Thoracic aorta (tissue), 2 donors: ENCODE data around the gene DDAH1. TPM values are rescaled to one million over a fixed set of nuclear protein-coding genes. Genes with fewer than 3 reads are reported as not detected.

Experiments used
- ATAC-seq: fragments of 150-250 bp; one replicate; pipeline ENCODE4 v1.8.0; 2017; ENCODE audit warnings: low read depth; ENCODE audit not compliant: insufficient number of reproducible peaks, low FRiP score
- DNase-seq: peaks from one replicate; pipeline ENCODE4 v3.0.0-alpha.2; 2020; ENCODE audit warnings: low spot score
- H3K27ac ChIP-seq, 2 donors: fragments of 200-600 bp; sonication (generic); 1 replicate in 1 of 2; 2 replicates in 1 of 2; pipeline ENCODE4 v1.5.1; 2016; ENCODE audit warnings: mild to moderate bottlenecking in 2 of 2, moderate library complexity in 2 of 2
- H3K27me3 ChIP-seq: fragments of 200-600 bp; sonication (generic); replicated peaks from 2 replicates; pipeline ENCODE4 v1.6.0; 2016; ENCODE audit warnings: mild to moderate bottlenecking; ENCODE audit not compliant: insufficient read depth
- H3K36me3 ChIP-seq: fragments of 200-600 bp; sonication (generic); one replicate; pipeline ENCODE4 v1.5.1; 2016
- H3K4me1 ChIP-seq, 2 donors: fragments of 200-600 bp; sonication (generic); 1 replicate in 1 of 2; 2 replicates in 1 of 2; pipeline versions ENCODE4 v1.5.1 to v1.6.0; 2016; ENCODE audit warnings: low read depth in 2 of 2, mild to moderate bottlenecking in 1 of 2; ENCODE audit not compliant: control insufficient read depth in 1 of 2
- H3K4me3 ChIP-seq: fragments of 200-600 bp; sonication (generic); 2 replicates; pipeline ENCODE4 v1.5.1; 2016; ENCODE audit warnings: mild to moderate bottlenecking
- H3K9me3 ChIP-seq: fragments of 200-600 bp; sonication (generic); 2 replicates; pipeline ENCODE4 v1.5.1; 2016
- CTCF ChIP-seq: fragments of 200-600 bp; sonication (generic); IDR thresholded peaks from one replicate; pipeline ENCODE4 v1.5.1; 2019; ENCODE audit warnings: antibody characterized with exemption
- total RNA-seq, 2 donors: library from RNA; depleted of rRNA; stranded (reverse); fragments of >200 nt; gene quantifications; one replicate each; pipeline versions ENCODE4 v1.1.0 to v1.2.3, GENCODE V29; 2016

DDAH1 gene
- total RNA-seq, 2 donors from 2014 or later = 30.5 to 55.4 TPM

GRCh38 chr1:85376356-85376755 lies 88.6 kb downstream of the DDAH1 start:
- TF ChIP-seq CTCF = no peak
- DNase-seq (no peak), ATAC-seq (no peak)
- H3K27ac ChIP-seq = peak overlapping the region in 1 of 2 donors; percentile 29
- peaks cover 17 to 42% of the 10 kb centered on the region in 2 donors for H3K4me1 ChIP-seq
- H3K9me3 ChIP-seq = no peaks in the 10 kb centered on the region
- H3K27me3 ChIP-seq = no peaks in the 10 kb centered on the region
- H3K4me3 ChIP-seq = no peak overlapping the region
- H3K36me3 ChIP-seq = no peaks in the 10 kb centered on the region

GRCh38 chr1:85375493-85375892 lies 89.5 kb downstream of the DDAH1 start:
- no peaks in the 10 kb centered on the region for H3K9me3 ChIP-seq
- no peak overlapping the region for H3K4me3 ChIP-seq
- no peak for TF ChIP-seq CTCF
- DNase-seq (no peak), ATAC-seq (no peak)
- H3K36me3 ChIP-seq = no peaks in the 10 kb centered on the region
- H3K27me3 ChIP-seq = no peaks in the 10 kb centered on the region
- H3K4me1 ChIP-seq = peaks cover 17 to 42% of the 10 kb centered on the region in 2 donors
- peak overlapping the region in 1 of 2 donors; percentile 29 for H3K27ac ChIP-seq

GRCh38 chr1:85374160-85374559 lies 90.8 kb downstream of the DDAH1 start:
- no peaks in the 10 kb centered on the region for H3K9me3 ChIP-seq
- no peak overlapping the region for H3K27ac ChIP-seq
- H3K4me1 ChIP-seq = peaks cover 17 to 42% of the 10 kb centered on the region in 2 donors
- H3K36me3 ChIP-seq = no peaks in the 10 kb centered on the region
- DNase-seq = no peak
- no peak for ATAC-seq
- no peak for TF ChIP-seq CTCF
- H3K27me3 ChIP-seq = no peaks in the 10 kb centered on the region
- no peak overlapping the region for H3K4me3 ChIP-seq

GRCh38 chr1:85373378-85373708 lies 91.6 kb downstream of the DDAH1 start:
- H3K4me1 ChIP-seq = peaks cover 22 to 49% of the 10 kb centered on the region in 2 donors
- no peak overlapping the region for H3K27ac ChIP-seq
- no peaks in the 10 kb centered on the region for H3K36me3 ChIP-seq
- no peak for TF ChIP-seq CTCF
- H3K4me3 ChIP-seq = no peak overlapping the region
- DNase-seq (no peak), ATAC-seq (no peak)
- no peaks in the 10 kb centered on the region for H3K27me3 ChIP-seq
- H3K9me3 ChIP-seq = no peaks in the 10 kb centered on the region

GRCh38 chr1:85372683-85373377 lies 92.1 kb downstream of the DDAH1 start:
- H3K9me3 ChIP-seq = no peaks in the 10 kb centered on the region
- no peaks in the 10 kb centered on the region for H3K27me3 ChIP-seq
- H3K27ac ChIP-seq = no peak overlapping the region
- no peak overlapping the region for H3K4me3 ChIP-seq
- peaks cover 23 to 54% of the 10 kb centered on the region in 2 donors for H3K4me1 ChIP-seq
- no peak for TF ChIP-seq CTCF
- ATAC-seq = no peak
- no peaks in the 10 kb centered on the region for H3K36me3 ChIP-seq
- DNase-seq = no peak
